ENCODE measurements around the gene ZNF236.

The ZNF236 gene

DNA sequence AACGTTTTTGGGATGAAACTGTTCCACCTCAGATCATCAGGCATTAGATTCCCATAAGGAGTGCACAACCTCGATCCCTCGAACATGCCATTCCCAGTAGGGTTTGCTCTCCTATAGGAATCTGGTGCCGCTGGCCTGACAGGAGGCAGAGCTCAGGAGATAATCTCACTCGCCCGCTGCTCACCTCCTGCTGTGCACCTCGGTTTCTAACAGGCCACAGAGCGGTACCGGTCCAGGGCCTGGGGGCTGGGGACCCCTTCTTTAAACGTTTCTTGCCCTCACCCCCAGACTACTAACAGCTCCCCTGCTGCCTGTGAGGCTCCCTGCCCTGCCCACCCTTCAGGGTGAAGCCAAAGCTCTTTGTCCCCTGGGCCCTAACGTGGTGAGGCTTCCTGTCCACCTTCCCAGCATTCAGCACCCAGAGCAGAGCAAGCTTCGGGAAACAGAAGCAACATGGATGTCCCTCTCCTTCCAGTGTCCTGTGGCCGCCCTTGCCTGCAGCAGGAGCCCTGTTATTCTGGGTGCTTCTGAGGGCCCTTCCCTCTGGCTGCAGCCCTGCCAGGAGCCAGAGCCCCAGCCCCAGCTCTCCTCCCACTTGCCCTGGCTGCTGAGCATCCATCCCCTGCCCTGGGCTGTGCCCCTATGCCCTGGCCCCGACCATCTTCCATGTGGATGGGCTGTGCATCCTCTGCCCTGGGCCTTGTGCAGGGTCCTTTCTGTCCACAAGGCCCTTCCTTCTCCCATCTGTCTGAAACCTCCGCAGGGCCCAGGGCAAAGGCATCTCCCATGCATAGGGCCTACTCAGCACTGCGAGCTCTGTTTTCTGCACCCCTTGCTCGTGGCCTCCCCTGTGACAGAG, 170.1 kb downstream of the ZNF236 start:
- no peak for DNase-seq

GRCh38 chr18:76993085-76993382, 170.7 kb downstream of the ZNF236 start:
- DNase-seq = no peak

GRCh38 chr18:76993573-76993972, 171.2 kb downstream of the ZNF236 start:
- peak in 1 of 3 experiments; percentile 17 for DNase-seq

- peak in 1 of 3 experiments; percentile 17 for DNase-seq
These were observed 171.8 kb downstream of the ZNF236 start for GRCh38 chr18:76994086-76994654.

GRCh38 chr18:76995896-76996295, 173.5 kb downstream of the ZNF236 start:
- peak in 2 of 3 experiments; percentile 11 to 19 for DNase-seq

- no peak for DNase-seq
These were observed 174.1 kb downstream of the ZNF236 start for GRCh38 chr18:76996429-76996828.

GRCh38 chr18:76997951-76998808, 175.8 kb downstream of the ZNF236 start:
- no peak for DNase-seq

- no peak for DNase-seq
These were observed 176.7 kb downstream of the ZNF236 start for GRCh38 chr18:76999077-76999476.

GRCh38 chr18:77000527-77000926, 178.2 kb downstream of the ZNF236 start:
- peak; percentile 29 to 75 (median 39) for DNase-seq

DNA sequence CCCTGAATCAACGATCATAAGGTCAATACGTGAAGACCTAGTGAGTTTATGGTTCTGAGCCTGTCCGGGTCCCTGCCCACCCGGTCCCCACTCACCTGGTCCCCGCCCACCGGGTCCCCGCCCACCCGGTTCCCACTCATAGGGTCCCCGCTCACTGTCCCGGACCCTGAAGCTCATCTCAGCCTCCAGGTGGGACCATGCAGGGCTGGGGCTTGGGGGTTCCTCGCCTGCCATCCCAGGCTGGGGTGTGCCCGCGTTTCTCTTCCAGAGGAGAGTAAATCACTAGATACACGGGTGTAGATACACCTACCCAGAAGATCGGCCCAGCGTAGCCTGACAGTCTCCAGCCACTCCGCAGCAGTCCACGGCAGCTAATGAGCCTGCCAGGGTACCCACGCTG, 178.7 kb downstream of the ZNF236 start:
- no peak for DNase-seq

GRCh38 chr18:77001979-77002378, 179.6 kb downstream of the ZNF236 start:
- DNase-seq = peak in 1 of 3 experiments; percentile 32

GRCh38 chr18:77002496-77002895, 180.1 kb downstream of the ZNF236 start:
- peak in 1 of 3 experiments; percentile 15 for DNase-seq

- no peak for DNase-seq
These were observed 181.0 kb downstream of the ZNF236 start for GRCh38 chr18:77003316-77003715.

DNA sequence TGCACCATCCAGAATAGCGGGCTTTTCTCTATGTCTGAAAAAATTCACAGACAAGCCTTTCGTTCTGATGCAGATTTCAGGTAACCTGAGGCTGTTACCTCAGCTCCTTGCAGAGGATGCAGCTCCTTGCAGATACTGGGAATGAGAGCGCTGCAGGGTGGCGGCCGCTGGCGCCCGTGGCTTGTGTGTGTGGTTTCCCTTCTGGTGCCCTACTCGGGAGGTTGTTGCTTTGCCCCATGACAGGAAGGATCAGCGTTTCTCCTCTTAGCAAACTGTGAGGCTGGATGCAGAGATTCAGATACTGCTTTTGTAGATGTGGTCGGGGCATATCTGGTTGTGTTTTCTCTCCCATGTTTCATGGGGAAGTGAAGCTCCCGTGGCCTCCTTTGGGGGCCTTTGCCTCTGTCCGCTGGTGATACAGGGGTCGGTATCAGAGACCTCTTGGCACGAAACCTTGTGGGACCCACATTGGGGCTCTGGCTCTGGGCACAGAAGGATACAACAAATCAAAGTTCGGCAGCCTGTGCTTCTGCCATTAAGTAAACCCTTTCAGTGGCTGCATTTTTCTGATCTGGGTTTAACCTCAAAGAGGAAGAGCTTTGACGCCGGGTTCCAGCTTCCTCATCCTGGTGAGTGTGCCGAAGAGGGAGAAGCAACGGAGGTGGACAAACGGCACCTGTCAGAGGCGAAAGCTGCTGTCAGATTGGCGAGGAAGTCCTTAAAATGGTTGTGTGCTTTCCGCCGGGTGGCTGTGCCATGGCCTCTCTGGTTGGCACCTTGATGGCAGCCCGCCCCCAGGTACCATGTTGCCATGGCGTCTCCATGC, 182.4 kb downstream of the ZNF236 start:
- no peak for DNase-seq

DNA sequence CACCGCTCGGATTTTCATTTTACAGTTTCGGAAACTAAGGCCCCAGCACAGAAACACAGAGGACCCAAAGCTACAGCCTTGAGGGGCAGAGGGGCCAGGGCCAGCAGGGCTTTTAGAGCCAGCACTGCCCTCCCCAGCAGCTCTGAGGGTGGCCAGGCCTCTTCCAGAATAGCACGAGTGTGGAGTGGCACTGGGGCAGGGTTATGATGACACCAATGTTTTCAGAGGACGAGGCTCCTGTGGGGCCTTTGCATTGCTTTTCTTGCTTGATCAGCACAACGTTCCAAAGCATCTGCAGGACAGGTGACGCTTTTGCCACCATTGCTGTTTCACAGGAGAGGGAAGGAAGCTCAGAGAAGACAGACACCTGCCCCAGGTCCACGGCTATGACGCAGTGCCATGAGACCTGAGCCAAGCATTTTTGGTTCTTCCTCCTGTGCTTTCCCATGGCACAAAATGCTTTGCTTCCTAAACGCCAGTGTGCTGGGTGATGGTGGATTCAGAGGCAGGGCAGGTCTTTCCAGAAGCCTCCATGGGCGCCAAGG, 183.4 kb downstream of the ZNF236 start:
- no peak for DNase-seq

GRCh38 chr18:77006305-77007175, 184.2 kb downstream of the ZNF236 start:
- DNase-seq = no peak

- DNase-seq = no peak
These were observed 184.9 kb downstream of the ZNF236 start for GRCh38 chr18:77007251-77007650.

DNA sequence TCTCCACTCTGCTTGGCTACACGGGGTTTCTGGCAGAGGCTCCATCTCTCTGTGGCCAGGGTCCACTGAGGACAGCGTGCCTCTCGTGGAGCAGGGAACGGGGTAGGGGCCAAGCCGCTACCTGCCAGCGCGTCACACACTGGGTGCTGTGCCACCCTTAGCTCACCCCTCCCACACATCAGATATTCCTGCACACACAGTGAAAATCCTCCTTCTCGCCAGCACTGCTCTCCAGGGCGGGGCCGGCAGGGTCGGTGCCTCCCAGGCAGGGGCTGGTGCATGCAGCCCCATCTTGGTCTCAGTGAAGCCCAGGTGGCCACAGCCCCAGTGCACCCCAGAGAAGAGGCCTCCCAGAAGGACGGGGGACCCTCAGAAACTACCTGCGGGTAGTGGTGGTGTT, 185.6 kb downstream of the ZNF236 start:
- DNase-seq = no peak

GRCh38 chr18:77008576-77009315, 186.4 kb downstream of the ZNF236 start:
- no peak for DNase-seq

DNA sequence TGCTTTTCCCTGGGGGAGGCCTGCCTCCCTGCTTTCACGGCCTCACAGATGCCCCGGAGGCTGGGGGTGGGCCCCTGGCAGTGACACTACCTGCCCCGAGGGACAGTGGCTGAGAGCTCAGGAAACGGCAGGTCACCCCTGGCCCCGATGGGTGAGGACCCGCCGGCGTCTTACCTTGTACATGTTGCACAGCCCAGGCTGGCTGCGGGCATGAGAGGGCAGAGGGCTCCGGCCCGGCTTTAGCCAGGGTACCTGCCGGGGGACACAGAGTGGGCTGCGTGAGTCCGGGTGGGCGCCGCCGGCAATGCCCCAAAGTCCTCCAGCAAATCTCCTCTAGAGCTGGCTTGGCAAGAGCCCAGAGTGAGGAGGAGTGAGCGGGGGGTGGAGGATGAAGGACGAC, 187.3 kb downstream of the ZNF236 start:
- no peak for DNase-seq

GRCh38 chr18:77012120-77012519, 189.8 kb downstream of the ZNF236 start:
- no peak for DNase-seq

Data from NCI-H1417 (cell line).